ENCODE results near the gene DUSP8. TPM values are rescaled to one million over a fixed set of nuclear protein-coding genes. Genes with fewer than 3 reads are reported as not detected.

Gene DUSP8
- polyA plus RNA-seq, 2 of the 4 experiments (the other 2 are of a cell fraction) = 0.72 to 2.6 TPM

GRCh38 chr11:1546536-1547466 lies 25.3 kb downstream of the DUSP8 start (continued):
- TF ChIP-seq HOXA7 (CRISPR knock-in tag; IDR thresholded peaks at IDR 0.05) (no peak), USF2 (IDR thresholded peaks at IDR 0.05) (no peak), RCOR1 (IDR thresholded peaks at IDR 0.05; ENCODE audit: low read depth, low read length) (no peak), REST (IDR thresholded peaks at IDR 0.05) (no peak)

GRCh38 chr11:1546077-1546535 lies 26.0 kb downstream of the DUSP8 start:
- ChIA-PET CTCF (interaction anchor here (0.7 to 15.0 kb wide), 31 partner anchors 10 to 604 kb away, joined by 3 to 719 read pairs (median 5); partner anchors contain the start of genes DUSP8, KRTAP5-2 and KRTAP5-5), POLR2A (interaction anchor here (1.3 kb wide), 1 partner anchor 28 kb away, joined by 5 read pairs; no protein-coding TSS in a partner anchor)
- peak overlapping the region; percentile 100 for H3K4me2 ChIP-seq
- no peak overlapping the region for H3K4me3 ChIP-seq
- no peaks in the 10 kb centered on the region for H3K9me3 ChIP-seq
- peak overlapping the region in 1 of 2 experiments; percentile 86; a peak in 1 of 6 replicates for H3K27ac ChIP-seq
- DNase-seq (ENCODE audit: low read depth in 1 of 2, low spot score in 1 of 2) (no peak), FAIRE-seq (no peak), ATAC-seq (no peak)
- TF ChIP-seq SMC3 (IDR thresholded peaks at IDR 0.05) (no peak), FOSL2 (IDR thresholded peaks at IDR 0.05) (no peak), FOSL2 (CRISPR knock-in tag; IDR thresholded peaks at IDR 0.05) (no peak), CEBPB (IDR thresholded peaks at IDR 0.05) (no peak), EHF (CRISPR knock-in tag; IDR thresholded peaks at IDR 0.05) (no peak), FOXS1 (CRISPR knock-in tag; IDR thresholded peaks at IDR 0.05) (no peak), KDM1A (IDR thresholded peaks at IDR 0.05; ENCODE audit: low read depth) (no peak), USF2 (IDR thresholded peaks at IDR 0.05) (no peak), ATOH8 (CRISPR knock-in tag; IDR thresholded peaks at IDR 0.05; ENCODE audit: low read depth) (no peak), RFX5 (IDR thresholded peaks at IDR 0.05) (no peak)
- WGBS (ENCODE audit: missing lambda C conversion rate) = 27% methylated on average over 16 of the region's 18 CpGs
- peaks cover 21% of the 10 kb centered on the region for H3K4me1 ChIP-seq

- ATAC-seq (no peak), DNase-seq (ENCODE audit: low read depth in 1 of 2, low spot score in 1 of 2) (no peak), FAIRE-seq (no peak)
- POLR2A ChIA-PET = no interaction called here
- Histone ChIP-seq H3K4me1 (peaks cover 21% of the 10 kb centered on the region), H3K4me2 (no peak overlapping the region), H3K9me3 (no peaks in the 10 kb centered on the region), H3K27ac (no peak overlapping the region), H3K4me3 (no peak overlapping the region)
- no peak for TF ChIP-seq ZFP36 (IDR thresholded peaks at IDR 0.05; ENCODE audit: borderline replicate concordance, partially characterized antibody)
- TF ChIP-seq JUNB (IDR thresholded peaks at IDR 0.05) = no peak
- no peak for TF ChIP-seq BCL3 (IDR thresholded peaks at IDR 0.05)
- no peak for TF ChIP-seq FOSB (CRISPR knock-in tag; IDR thresholded peaks at IDR 0.05)
- TF ChIP-seq BHLHE40 (IDR thresholded peaks at IDR 0.05; ENCODE audit: low read depth, low read length) = no peak
- TF ChIP-seq HEYL (CRISPR knock-in tag; IDR thresholded peaks at IDR 0.05) = no peak
- TF ChIP-seq HOXB13 (CRISPR knock-in tag; IDR thresholded peaks at IDR 0.05; ENCODE audit: low read depth) = no peak
- no peak for TF ChIP-seq TP53 (CRISPR knock-in tag; IDR thresholded peaks at IDR 0.05)
- no peak for TF ChIP-seq ZSCAN20 (CRISPR knock-in tag; IDR thresholded peaks at IDR 0.05)
- TF ChIP-seq CEBPB (IDR thresholded peaks at IDR 0.05) = no peak
- TF ChIP-seq HDAC2 (IDR thresholded peaks at IDR 0.05) = no peak
- WGBS (ENCODE audit: missing lambda C conversion rate) = 13% methylated on average over 5 of the region's 5 CpGs
- CTCF ChIA-PET = interaction anchor here (1.9 to 15.0 kb wide), 5 partner anchors 9 to 87 kb away, joined by 7 to 719 read pairs (median 34); partner anchors contain the start of gene DUSP8
Measured at GRCh38 chr11:1545432-1545831, 26.6 kb downstream of the DUSP8 start.

Data from A549 (cell line).